Right lobe of liver (tissue), 6 donors: ENCODE data around the gene NEK9. TPM values are rescaled to one million over a fixed set of nuclear protein-coding genes. Genes with fewer than 3 reads are reported as not detected.
"Not testable (repeated sequence)": the region's sequence is repeated elsewhere in the genome, so short reads cannot be mapped to it uniquely, and the experiment has no call there.

ENCODE experiments used
- ATAC-seq, 4 donors: fragments of 200-7000 bp; cut with Tn5 transposase; one replicate each; pipeline ENCODE4 v1.9.1; 2020; ENCODE audit warnings: mild to moderate bottlenecking in 4 of 4, moderate library complexity in 4 of 4
- DNase-seq, 3 donors: peaks; one replicate each; pipeline ENCODE4 v3.0.0-alpha.2; 2020
- H3K27ac ChIP-seq, 3 donors: fragments of 200-600 bp; one replicate each; pipeline ENCODE4 v1.8.0; 2022
- H3K27me3 ChIP-seq, 2 donors: fragments of 200-600 bp; one replicate each; pipeline ENCODE4 v1.8.0; 2022
- H3K36me3 ChIP-seq, 4 donors: fragments of 200-600 bp; sonication (generic) in 1 of 4; one replicate each; pipeline versions ENCODE4 v1.5.1 to v1.8.0; 2017 to 2022; ENCODE audit warnings: control low read depth in 1 of 4
- H3K4me1 ChIP-seq, 4 donors: fragments of 200-600 bp; sonication (generic) in 1 of 4; one replicate each; pipeline versions ENCODE4 v1.5.1 to v1.8.0; 2017 to 2022; ENCODE audit warnings: control low read depth in 1 of 4
- H3K4me3 ChIP-seq, 3 donors: fragments of 200-600 bp; one replicate each; pipeline ENCODE4 v1.8.0; 2022
- H3K9me3 ChIP-seq, 4 donors: fragments of 200-600 bp; sonication (generic) in 1 of 4; one replicate each; pipeline versions ENCODE4 v1.5.1 to v1.8.0; 2017 to 2022; ENCODE audit warnings: control low read depth in 1 of 4
- CTCF ChIP-seq, 4 donors: fragments of 200-600 bp in 3 of 4; fragments of 450-650 bp in 1 of 4; IDR thresholded peaks; one replicate each; pipeline versions ENCODE4 v1.5.1 to v1.8.0; 2016 to 2022; ENCODE audit warnings: antibody characterized with exemption in 4 of 4, mild to moderate bottlenecking in 2 of 4
- POLR2A ChIP-seq: fragments of 450-650 bp; IDR thresholded peaks from one replicate; pipeline ENCODE4 v1.6.1; 2017; ENCODE audit warnings: antibody characterized with exemption, mild to moderate bottlenecking
- WGBS: methylation state at CpG from one replicate; pipeline ENCODE4 v1.1.6; 2018; ENCODE audit warnings: low coverage, low lambda C conversion rate; ENCODE audit not compliant: insufficient coverage; ENCODE audit errors: missing lambda C conversion rate; 5-methylcytosine and 5-hydroxymethylcytosine counted together
- intact Hi-C, 2 donors: fragments of 100-400 bp; cut with DNase I; formaldehyde crosslinking; loops; one replicate each; pipeline versions ENCODE4 v1.11.2 to v1.14.1; 2022
- total RNA-seq, 6 experiments: library from RNA; depleted of rRNA in 2 of 6; stranded (reverse); fragments of >200 nt in 2 of 6; fragmentation: NEBNext Ultra II Directional in 3 of 6; extraction: Animal tissue kit (Norgen Biotek cat#: 25700) in 3 of 6; gene quantifications; one replicate each; pipeline versions ENCODE4 v1.1.0 to v1.2.4, GENCODE V29; 2016 to 2023
- donor health status: DM: no; HTN: yes; CAD: no.
- donor health status: DM: no; HTN: no; CAD: no.
- donor health status: DM: no; HTN: no; CAD: no.
- donor health status: DM: no; HTN: yes; CAD: no.
- donor health status: DM: no; HTN: yes; CAD: no.

The NEK9 gene
- total RNA-seq, 6 experiments from 2014 or later: 22.2 to 56.8 (median 39.6) TPM

GRCh38 chr14:75070383-75070782 is 56.5 kb downstream of the NEK9 start:
- DNase-seq: peak; percentile 73 to 82 (median 81)
- intact Hi-C loops: no loop called here
- peak overlapping the region; percentile 69 to 84 (median 76) for H3K27ac ChIP-seq
- H3K9me3 ChIP-seq: no peaks in the 10 kb centered on the region
- no peak for TF ChIP-seq CTCF (IDR thresholded peaks at IDR 0.05)
- TF ChIP-seq POLR2A: peak; percentile 50
- H3K36me3 ChIP-seq: no peaks in the 10 kb centered on the region
- H3K4me3 ChIP-seq: peak overlapping the region in 2 of 3 donors; percentile 65 to 75
- 49% methylated on average over 3 of the region's 9 CpGs for WGBS
- no peaks in the 10 kb centered on the region for H3K27me3 ChIP-seq
- ATAC-seq: peak; percentile 9 to 42 (median 36)
- H3K4me1 ChIP-seq: peaks cover 0 to 16% (median 6%) of the 10 kb centered on the region in 4 donors

- DNase-seq (no peak), ATAC-seq (peak; percentile 35 to 53 (median 46))
- H3K36me3 ChIP-seq: no peaks in the 10 kb centered on the region
- intact Hi-C loops: no loop called here
- no peaks in the 10 kb centered on the region for H3K9me3 ChIP-seq
- no peaks in the 10 kb centered on the region for H3K27me3 ChIP-seq
- peaks cover 0 to 16% (median 6%) of the 10 kb centered on the region in 4 donors for H3K4me1 ChIP-seq
- TF ChIP-seq CTCF (IDR thresholded peaks at IDR 0.05) (no peak), POLR2A (no peak)
- peak overlapping the region; percentile 69 to 84 (median 76) for H3K27ac ChIP-seq
- 5% methylated on average over 6 of the region's 12 CpGs for WGBS
- peak overlapping the region; percentile 27 to 75 (median 65) for H3K4me3 ChIP-seq
Measured at GRCh38 chr14:75069811-75070145, 57.1 kb downstream of the NEK9 start.

- Histone ChIP-seq H3K4me1 (peaks cover 0 to 17% (median 6%) of the 10 kb centered on the region in 4 donors), H3K36me3 (no peaks in the 10 kb centered on the region), H3K27ac (peak within 1 kb of the TSS; percentile 76 to 84 (median 79)), H3K9me3 (no peaks in the 10 kb centered on the region), H3K27me3 (no peaks in the 10 kb centered on the region), H3K4me3 (peak within 1 kb of the TSS; percentile 59 to 75 (median 65))
- DNase-seq (peak; percentile 97), ATAC-seq (peak; percentile 88 to 95 (median 90))
- 1% methylated on average over 20 of the region's 58 CpGs for WGBS
- intact Hi-C loops: no loop called here
- TF ChIP-seq POLR2A: peak; percentile 89
- TF ChIP-seq CTCF (IDR thresholded peaks at IDR 0.05): no peak
Measured at GRCh38 chr14:75069121-75069810, 57.6 kb downstream of the NEK9 start, which contains the start of gene ZC2HC1C. TSS of gene ZC2HC1C (plus strand) at chr14:75069641. CDS start at chr14:75070574, 933 bp downstream.

- Histone ChIP-seq H3K27me3 (no peaks in the 10 kb centered on the region), H3K4me3 (peak overlapping the region; percentile 59 to 75 (median 65)), H3K9me3 (no peaks in the 10 kb centered on the region), H3K36me3 (no peaks in the 10 kb centered on the region), H3K4me1 (peaks cover 0 to 21% (median 6%) of the 10 kb centered on the region in 4 donors), H3K27ac (peak overlapping the region; percentile 76 to 84 (median 79))
- no peak for DNase-seq
- ATAC-seq: no peak
- WGBS: 8% methylated on average over 15 of the region's 15 CpGs
- intact Hi-C loops: no loop called here
- TF ChIP-seq CTCF (IDR thresholded peaks at IDR 0.05) (no peak), POLR2A (no peak)
Measured at GRCh38 chr14:75068294-75069120, 58.3 kb downstream of the NEK9 start.

GRCh38 chr14:75067765-75068164 is 59.1 kb downstream of the NEK9 start:
- H3K27ac ChIP-seq, intact Hi-C loops, H3K9me3 ChIP-seq, H3K36me3 ChIP-seq, ATAC-seq, H3K27me3 ChIP-seq, DNase-seq: not testable (repeated sequence)
- 58% methylated on average over 4 of the region's 4 CpGs for WGBS
- H3K4me1 ChIP-seq: peaks cover 0 to 25% (median 8%) of the 10 kb centered on the region in 4 donors
- peak overlapping the region in 2 of 3 donors; percentile 59 to 65 for H3K4me3 ChIP-seq
